WTC11 (cell line): ENCODE results near the gene SCG5. TPM values are rescaled to one million over a fixed set of nuclear protein-coding genes. Genes with fewer than 3 reads are reported as not detected.

Experiments used
- ATAC-seq: fragments of 200-7000 bp; cut with Tn5 transposase; 2 replicates; pipeline ENCODE4 v1.10.0; 2021; ENCODE audit warnings: mild to moderate bottlenecking, moderate library complexity
- CTCF ChIA-PET: fragments of 300-600 bp; sonication (Branson Sonifier 250); formaldehyde crosslinking; loops from one replicate; lab custom pipeline; 2021; ENCODE audit warnings: antibody characterized with exemption; lab: Charles Lee
- POLR2A ChIA-PET: fragments of 350-600 bp; sonication (Branson Sonifier 250); formaldehyde crosslinking; loops from one replicate; lab custom pipeline; 2021; ENCODE audit warnings: antibody characterized with exemption; lab: Charles Lee
- DNase-seq: peaks from one replicate; pipeline ENCODE4 v3.0.0; 2021; ENCODE audit warnings: low spot score
- H3K27ac Mint-ChIP-seq: 2 replicates; pipeline ENCODE4 v1.8.0; 2021; ENCODE audit warnings: mixed read lengths
- H3K27me3 Mint-ChIP-seq: 2 replicates; pipeline ENCODE4 v1.8.0; 2021; ENCODE audit warnings: low read depth, mild to moderate bottlenecking, moderate library complexity, mixed read lengths
- H3K36me3 Mint-ChIP-seq: 2 replicates; pipeline ENCODE4 v1.8.0; 2021; ENCODE audit warnings: mixed read lengths
- H3K4me1 Mint-ChIP-seq: 2 replicates; pipeline ENCODE4 v1.8.0; 2022; ENCODE audit warnings: mixed read lengths
- H3K4me3 Mint-ChIP-seq: 2 replicates; pipeline ENCODE4 v1.8.0; 2021; ENCODE audit warnings: mild to moderate bottlenecking, moderate library complexity, mixed read lengths
- H3K9me3 Mint-ChIP-seq: 2 replicates; pipeline ENCODE4 v1.8.0; 2021; ENCODE audit warnings: mixed read lengths
- CBFB ChIP-seq: sonication (generic); formaldehyde crosslinking; IDR thresholded peaks from 2 replicates; pipeline ENCODE4 v1.8.1; 2022; ENCODE audit warnings: mild to moderate bottlenecking, low read depth, missing genetic modification reagents
- CREB1 ChIP-seq: sonication (generic); formaldehyde crosslinking; IDR thresholded peaks from 2 replicates; pipeline ENCODE4 v1.8.0; 2023; ENCODE audit warnings: mild to moderate bottlenecking, missing genetic modification reagents
- ELF4 ChIP-seq: sonication (generic); formaldehyde crosslinking; IDR thresholded peaks from 2 replicates; pipeline ENCODE4 v1.8.1; 2022; ENCODE audit warnings: low read depth, mild to moderate bottlenecking, moderate library complexity, missing genetic modification reagents
- ESRRA ChIP-seq: sonication (generic); formaldehyde crosslinking; IDR thresholded peaks from 2 replicates; pipeline ENCODE4 v1.8.1; 2022; ENCODE audit warnings: mild to moderate bottlenecking, missing genetic modification reagents, borderline replicate concordance
- GTF2I ChIP-seq: fragments of 250-450 bp; sonication (Bioruptor Pico); conservative IDR thresholded peaks from 2 replicates; pipeline ENCODE4 v1.4.0; 2021; ENCODE audit warnings: mild to moderate bottlenecking
- KAT7 ChIP-seq: sonication (generic); formaldehyde crosslinking; IDR thresholded peaks from 2 replicates; pipeline ENCODE4 v1.8.1; 2023; ENCODE audit warnings: missing genetic modification reagents, mild to moderate bottlenecking, borderline replicate concordance
- NFE2L1 ChIP-seq: sonication (generic); formaldehyde crosslinking; IDR thresholded peaks from 2 replicates; pipeline ENCODE4 v1.8.1; 2023; ENCODE audit warnings: missing genetic modification reagents
- RORB ChIP-seq: fragments of 250-450 bp; sonication (Bioruptor Pico); IDR thresholded peaks from 2 replicates; pipeline ENCODE4 v1.9.0; 2021; ENCODE audit warnings: mild to moderate bottlenecking
- SMAD3 ChIP-seq: sonication (generic); formaldehyde crosslinking; IDR thresholded peaks from 2 replicates; pipeline ENCODE4 v1.8.0; 2022; ENCODE audit warnings: missing genetic modification reagents, mild to moderate bottlenecking, borderline replicate concordance
- TEAD4 ChIP-seq: sonication (generic); formaldehyde crosslinking; IDR thresholded peaks from 2 replicates; pipeline ENCODE4 v1.8.0; 2022; ENCODE audit warnings: mild to moderate bottlenecking, missing genetic modification reagents
- ZNF671 ChIP-seq: fragments of 250-450 bp; sonication (Bioruptor Pico); IDR thresholded peaks from 2 replicates; pipeline ENCODE4 v1.8.0; 2021; ENCODE audit warnings: mild to moderate bottlenecking
- total RNA-seq: library from RNA; stranded (reverse); gene quantifications from 3 replicates; pipeline ENCODE4 v1.2.3, GENCODE V29; 2021
- TF ChIP-seq, protein P1 (sequence below): fragments of 250-450 bp; sonication (Bioruptor Pico); IDR thresholded peaks from 2 replicates; pipeline ENCODE4 v1.9.0; 2021; ENCODE audit warnings: mild to moderate bottlenecking, borderline replicate concordance
- TF ChIP-seq, protein P2 (sequence below): sonication (generic); formaldehyde crosslinking; IDR thresholded peaks from 2 replicates; pipeline ENCODE4 v1.8.0; 2022; ENCODE audit warnings: mild to moderate bottlenecking, missing genetic modification reagents
- TF ChIP-seq, protein P3 (sequence below): sonication (generic); formaldehyde crosslinking; IDR thresholded peaks from 2 replicates; pipeline ENCODE4 v1.8.0; 2022; ENCODE audit warnings: mild to moderate bottlenecking, missing genetic modification reagents
- TF ChIP-seq, protein P4 (sequence below): fragments of 250-450 bp; sonication (Bioruptor Pico); conservative IDR thresholded peaks from 2 replicates; pipeline ENCODE4 v1.9.0; 2021; ENCODE audit warnings: mild to moderate bottlenecking
- TF ChIP-seq, protein P5 (sequence below): sonication (generic); formaldehyde crosslinking; IDR thresholded peaks from 2 replicates; pipeline ENCODE4 v1.8.1; 2022; ENCODE audit warnings: low read depth, mild to moderate bottlenecking, moderate library complexity, missing genetic modification reagents, borderline replicate concordance
- TF ChIP-seq, protein P6 (sequence below): fragments of 250-450 bp; sonication (Bioruptor Pico); IDR thresholded peaks from 2 replicates; pipeline ENCODE4 v1.9.0; 2021; ENCODE audit warnings: mild to moderate bottlenecking
- TF ChIP-seq, protein P7 (sequence below): sonication (generic); formaldehyde crosslinking; IDR thresholded peaks from 2 replicates; pipeline ENCODE4 v1.8.1; 2022; ENCODE audit warnings: mild to moderate bottlenecking, missing genetic modification reagents, moderate library complexity, borderline replicate concordance
- TF ChIP-seq, protein P8 (sequence below): fragments of 250-450 bp; sonication (Bioruptor Pico); IDR thresholded peaks from 2 replicates; pipeline ENCODE4 v1.8.0; 2021; ENCODE audit warnings: mild to moderate bottlenecking

The SCG5 gene
- total RNA-seq, 1 experiment from 2014 or later, result 14.2 TPM

DNA sequence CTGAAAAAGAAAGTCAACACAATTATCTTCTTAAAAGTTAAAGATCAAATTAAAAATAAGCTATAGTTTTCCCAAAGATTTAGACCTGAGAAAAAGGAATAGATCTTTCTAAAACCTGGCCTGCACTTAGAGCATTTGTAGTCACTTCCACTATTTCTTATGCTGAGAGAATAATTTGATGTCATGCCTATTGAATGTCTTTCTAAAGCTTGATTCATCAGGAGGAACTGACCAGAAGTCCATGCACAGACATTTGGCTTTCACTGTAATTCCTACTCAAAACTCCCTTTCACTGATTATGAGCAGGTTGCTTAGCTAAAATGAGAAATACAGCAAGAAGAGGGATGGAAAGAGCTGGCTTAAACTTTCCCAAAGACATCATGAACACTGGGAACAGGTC is 80.6 kb downstream of the SCG5 start:
- ChIA-PET CTCF (no interaction called here), POLR2A (no interaction called here)
- no peak overlapping the region for H3K4me3 Mint-ChIP-seq
- ATAC-seq, result no peak
- TF ChIP-seq, protein P1, sequence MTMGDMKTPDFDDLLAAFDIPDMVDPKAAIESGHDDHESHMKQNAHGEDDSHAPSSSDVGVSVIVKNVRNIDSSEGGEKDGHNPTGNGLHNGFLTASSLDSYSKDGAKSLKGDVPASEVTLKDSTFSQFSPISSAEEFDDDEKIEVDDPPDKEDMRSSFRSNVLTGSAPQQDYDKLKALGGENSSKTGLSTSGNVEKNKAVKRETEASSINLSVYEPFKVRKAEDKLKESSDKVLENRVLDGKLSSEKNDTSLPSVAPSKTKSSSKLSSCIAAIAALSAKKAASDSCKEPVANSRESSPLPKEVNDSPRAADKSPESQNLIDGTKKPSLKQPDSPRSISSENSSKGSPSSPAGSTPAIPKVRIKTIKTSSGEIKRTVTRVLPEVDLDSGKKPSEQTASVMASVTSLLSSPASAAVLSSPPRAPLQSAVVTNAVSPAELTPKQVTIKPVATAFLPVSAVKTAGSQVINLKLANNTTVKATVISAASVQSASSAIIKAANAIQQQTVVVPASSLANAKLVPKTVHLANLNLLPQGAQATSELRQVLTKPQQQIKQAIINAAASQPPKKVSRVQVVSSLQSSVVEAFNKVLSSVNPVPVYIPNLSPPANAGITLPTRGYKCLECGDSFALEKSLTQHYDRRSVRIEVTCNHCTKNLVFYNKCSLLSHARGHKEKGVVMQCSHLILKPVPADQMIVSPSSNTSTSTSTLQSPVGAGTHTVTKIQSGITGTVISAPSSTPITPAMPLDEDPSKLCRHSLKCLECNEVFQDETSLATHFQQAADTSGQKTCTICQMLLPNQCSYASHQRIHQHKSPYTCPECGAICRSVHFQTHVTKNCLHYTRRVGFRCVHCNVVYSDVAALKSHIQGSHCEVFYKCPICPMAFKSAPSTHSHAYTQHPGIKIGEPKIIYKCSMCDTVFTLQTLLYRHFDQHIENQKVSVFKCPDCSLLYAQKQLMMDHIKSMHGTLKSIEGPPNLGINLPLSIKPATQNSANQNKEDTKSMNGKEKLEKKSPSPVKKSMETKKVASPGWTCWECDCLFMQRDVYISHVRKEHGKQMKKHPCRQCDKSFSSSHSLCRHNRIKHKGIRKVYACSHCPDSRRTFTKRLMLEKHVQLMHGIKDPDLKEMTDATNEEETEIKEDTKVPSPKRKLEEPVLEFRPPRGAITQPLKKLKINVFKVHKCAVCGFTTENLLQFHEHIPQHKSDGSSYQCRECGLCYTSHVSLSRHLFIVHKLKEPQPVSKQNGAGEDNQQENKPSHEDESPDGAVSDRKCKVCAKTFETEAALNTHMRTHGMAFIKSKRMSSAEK (CRISPR knock-in tag), result no peak
- TF ChIP-seq GTF2I (CRISPR knock-in tag), result no peak
- TF ChIP-seq ZNF671 (CRISPR knock-in tag), result no peak
- TF ChIP-seq KAT7, result no peak
- TF ChIP-seq, protein P2, sequence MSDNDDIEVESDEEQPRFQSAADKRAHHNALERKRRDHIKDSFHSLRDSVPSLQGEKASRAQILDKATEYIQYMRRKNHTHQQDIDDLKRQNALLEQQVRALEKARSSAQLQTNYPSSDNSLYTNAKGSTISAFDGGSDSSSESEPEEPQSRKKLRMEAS (CRISPR knock-in tag), result no peak
- TF ChIP-seq TEAD4 (CRISPR knock-in tag), result no peak
- no peaks in the 10 kb centered on the region for H3K36me3 Mint-ChIP-seq
- H3K4me1 Mint-ChIP-seq, result peaks cover 13% of the 10 kb centered on the region
- peaks cover 7% of the 10 kb centered on the region for H3K9me3 Mint-ChIP-seq
- no peak overlapping the region for H3K27ac Mint-ChIP-seq
- peaks cover 71% of the 10 kb centered on the region for H3K27me3 Mint-ChIP-seq
- DNase-seq, result no peak

DNA sequence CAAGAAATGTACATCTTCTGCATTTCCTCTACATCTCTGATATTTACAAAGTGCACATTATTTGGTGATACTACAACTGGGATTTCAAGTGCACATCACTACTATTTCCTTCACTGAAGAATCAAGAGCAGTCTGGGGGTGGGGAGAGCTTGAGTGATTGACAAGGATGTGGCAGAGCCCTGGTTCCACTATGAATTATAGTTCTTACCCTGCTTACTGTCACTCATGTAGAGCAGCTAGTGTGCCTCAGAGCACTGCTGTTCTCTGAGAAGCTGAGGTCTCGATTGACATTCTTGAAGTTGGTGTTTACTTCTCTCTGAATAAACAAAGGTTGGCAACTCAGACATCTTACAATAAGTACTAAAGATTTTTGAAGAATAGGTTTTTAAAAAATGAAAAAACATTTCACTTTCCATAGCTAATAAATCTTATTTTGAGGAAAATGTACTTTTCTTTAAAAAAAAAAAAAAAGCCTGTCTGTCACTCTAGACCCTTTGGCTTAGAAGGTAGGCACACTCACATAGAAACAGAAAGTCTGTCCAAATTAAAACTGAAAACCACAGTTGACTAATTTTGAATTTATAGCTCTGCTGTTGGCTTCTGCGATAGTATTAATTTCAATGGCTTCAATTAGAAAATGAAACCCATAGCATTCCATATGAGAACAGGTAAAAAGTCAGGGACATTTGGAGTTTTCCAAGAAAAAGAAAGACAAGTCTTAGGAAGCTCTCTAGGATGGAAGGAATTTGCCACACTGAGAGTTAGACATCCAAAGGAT is 81.8 kb downstream of the SCG5 start:
- Mint-ChIP-seq H3K4me3 (no peak overlapping the region), H3K4me1 (peaks cover 11% of the 10 kb centered on the region), H3K9me3 (peaks cover 11% of the 10 kb centered on the region), H3K36me3 (no peaks in the 10 kb centered on the region), H3K27ac (no peak overlapping the region), H3K27me3 (peaks cover 61% of the 10 kb centered on the region)
- TF ChIP-seq NFE2L1 (CRISPR knock-in tag) (no peak), CBFB (no peak), RORB (CRISPR knock-in tag) (no peak), ESRRA (CRISPR knock-in tag) (no peak), GTF2I (CRISPR knock-in tag) (no peak), ELF4 (CRISPR knock-in tag) (no peak), SMAD3 (CRISPR knock-in tag) (no peak), CREB1 (CRISPR knock-in tag) (no peak)
- TF ChIP-seq, protein P3, sequence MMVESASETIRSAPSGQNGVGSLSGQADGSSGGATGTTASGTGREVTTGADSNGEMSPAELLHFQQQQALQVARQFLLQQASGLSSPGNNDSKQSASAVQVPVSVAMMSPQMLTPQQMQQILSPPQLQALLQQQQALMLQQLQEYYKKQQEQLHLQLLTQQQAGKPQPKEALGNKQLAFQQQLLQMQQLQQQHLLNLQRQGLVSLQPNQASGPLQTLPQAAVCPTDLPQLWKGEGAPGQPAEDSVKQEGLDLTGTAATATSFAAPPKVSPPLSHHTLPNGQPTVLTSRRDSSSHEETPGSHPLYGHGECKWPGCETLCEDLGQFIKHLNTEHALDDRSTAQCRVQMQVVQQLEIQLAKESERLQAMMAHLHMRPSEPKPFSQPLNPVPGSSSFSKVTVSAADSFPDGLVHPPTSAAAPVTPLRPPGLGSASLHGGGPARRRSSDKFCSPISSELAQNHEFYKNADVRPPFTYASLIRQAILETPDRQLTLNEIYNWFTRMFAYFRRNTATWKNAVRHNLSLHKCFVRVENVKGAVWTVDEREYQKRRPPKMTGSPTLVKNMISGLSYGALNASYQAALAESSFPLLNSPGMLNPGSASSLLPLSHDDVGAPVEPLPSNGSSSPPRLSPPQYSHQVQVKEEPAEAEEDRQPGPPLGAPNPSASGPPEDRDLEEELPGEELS, result no peak
- TF ChIP-seq, protein P4, sequence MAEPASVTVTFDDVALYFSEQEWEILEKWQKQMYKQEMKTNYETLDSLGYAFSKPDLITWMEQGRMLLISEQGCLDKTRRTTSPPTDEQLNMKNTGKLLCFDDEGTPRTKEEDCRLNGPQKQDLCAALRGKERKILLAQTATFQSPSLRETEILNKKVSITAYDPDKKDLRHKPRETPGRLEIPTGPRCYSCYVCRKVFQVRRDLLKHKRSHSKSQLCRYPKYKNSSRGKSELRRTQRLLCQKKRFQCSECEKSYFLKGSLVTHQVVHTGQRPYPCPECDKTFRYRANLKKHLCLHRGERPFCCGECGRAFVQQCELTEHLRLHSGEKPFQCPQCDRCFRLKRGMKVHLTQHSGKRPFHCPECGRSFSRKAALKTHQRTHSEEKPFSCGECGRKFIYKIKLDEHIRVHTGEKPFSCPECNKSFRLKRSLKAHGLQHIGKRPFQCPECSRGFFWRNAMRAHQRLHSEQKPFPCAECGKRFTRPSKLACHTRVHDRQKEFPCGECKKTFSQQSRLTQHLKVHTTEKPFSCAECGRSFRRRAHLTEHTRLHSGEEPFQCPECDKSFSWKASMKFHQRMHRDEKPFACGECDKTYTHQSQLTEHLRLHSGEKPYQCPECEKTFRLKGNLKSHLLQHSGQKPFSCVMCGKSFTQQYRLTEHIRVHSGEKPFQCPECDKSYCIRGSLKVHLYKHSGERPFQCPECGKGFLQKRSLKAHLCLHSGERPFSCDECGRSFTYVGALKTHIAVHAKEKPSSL (CRISPR knock-in tag), result no peak
- TF ChIP-seq, protein P5, sequence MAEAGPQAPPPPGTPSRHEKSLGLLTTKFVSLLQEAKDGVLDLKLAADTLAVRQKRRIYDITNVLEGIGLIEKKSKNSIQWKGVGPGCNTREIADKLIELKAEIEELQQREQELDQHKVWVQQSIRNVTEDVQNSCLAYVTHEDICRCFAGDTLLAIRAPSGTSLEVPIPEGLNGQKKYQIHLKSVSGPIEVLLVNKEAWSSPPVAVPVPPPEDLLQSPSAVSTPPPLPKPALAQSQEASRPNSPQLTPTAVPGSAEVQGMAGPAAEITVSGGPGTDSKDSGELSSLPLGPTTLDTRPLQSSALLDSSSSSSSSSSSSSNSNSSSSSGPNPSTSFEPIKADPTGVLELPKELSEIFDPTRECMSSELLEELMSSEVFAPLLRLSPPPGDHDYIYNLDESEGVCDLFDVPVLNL (CRISPR knock-in tag), result no peak
- TF ChIP-seq, protein P6, sequence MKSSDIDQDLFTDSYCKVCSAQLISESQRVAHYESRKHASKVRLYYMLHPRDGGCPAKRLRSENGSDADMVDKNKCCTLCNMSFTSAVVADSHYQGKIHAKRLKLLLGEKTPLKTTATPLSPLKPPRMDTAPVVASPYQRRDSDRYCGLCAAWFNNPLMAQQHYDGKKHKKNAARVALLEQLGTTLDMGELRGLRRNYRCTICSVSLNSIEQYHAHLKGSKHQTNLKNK (CRISPR knock-in tag), result no peak
- TF ChIP-seq, protein P7, sequence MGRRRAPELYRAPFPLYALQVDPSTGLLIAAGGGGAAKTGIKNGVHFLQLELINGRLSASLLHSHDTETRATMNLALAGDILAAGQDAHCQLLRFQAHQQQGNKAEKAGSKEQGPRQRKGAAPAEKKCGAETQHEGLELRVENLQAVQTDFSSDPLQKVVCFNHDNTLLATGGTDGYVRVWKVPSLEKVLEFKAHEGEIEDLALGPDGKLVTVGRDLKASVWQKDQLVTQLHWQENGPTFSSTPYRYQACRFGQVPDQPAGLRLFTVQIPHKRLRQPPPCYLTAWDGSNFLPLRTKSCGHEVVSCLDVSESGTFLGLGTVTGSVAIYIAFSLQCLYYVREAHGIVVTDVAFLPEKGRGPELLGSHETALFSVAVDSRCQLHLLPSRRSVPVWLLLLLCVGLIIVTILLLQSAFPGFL (CRISPR knock-in tag), result no peak
- TF ChIP-seq, protein P8, sequence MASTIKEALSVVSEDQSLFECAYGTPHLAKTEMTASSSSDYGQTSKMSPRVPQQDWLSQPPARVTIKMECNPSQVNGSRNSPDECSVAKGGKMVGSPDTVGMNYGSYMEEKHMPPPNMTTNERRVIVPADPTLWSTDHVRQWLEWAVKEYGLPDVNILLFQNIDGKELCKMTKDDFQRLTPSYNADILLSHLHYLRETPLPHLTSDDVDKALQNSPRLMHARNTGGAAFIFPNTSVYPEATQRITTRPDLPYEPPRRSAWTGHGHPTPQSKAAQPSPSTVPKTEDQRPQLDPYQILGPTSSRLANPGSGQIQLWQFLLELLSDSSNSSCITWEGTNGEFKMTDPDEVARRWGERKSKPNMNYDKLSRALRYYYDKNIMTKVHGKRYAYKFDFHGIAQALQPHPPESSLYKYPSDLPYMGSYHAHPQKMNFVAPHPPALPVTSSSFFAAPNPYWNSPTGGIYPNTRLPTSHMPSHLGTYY (CRISPR knock-in tag), result no peak
- TF ChIP-seq, protein P2 (CRISPR knock-in tag), result no peak
- POLR2A ChIA-PET, result interaction anchor here (0.7 kb wide), 1 partner anchor 93 kb away, joined by 3 read pairs; no protein-coding TSS in a partner anchor
- ATAC-seq (no peak), DNase-seq (no peak)
- CTCF ChIA-PET, result interaction anchor here (0.8 kb wide), 1 partner anchor 269 kb away, joined by 3 read pairs; no protein-coding TSS in a partner anchor
